Heart left ventricle (tissue), 16 donors: ENCODE measurements around the gene OTOP2. TPM values are rescaled to one million over a fixed set of nuclear protein-coding genes. Genes with fewer than 3 reads are reported as not detected.

Experiments
- ATAC-seq, 4 donors: fragments of 200-7000 bp; cut with Tn5 transposase; one replicate each; pipeline ENCODE4 v1.9.1; 2020 to 2022; ENCODE audit warnings: moderate library complexity in 4 of 4, mild to moderate bottlenecking in 3 of 4, moderate number of reproducible peaks in 1 of 4
- DNase-seq, 5 donors: peaks; one replicate each; pipeline ENCODE4 v3.0.0-alpha.2; 2020
- H3K27ac ChIP-seq, 12 donors: fragments of 200-600 bp; sonication (generic) in 4 of 12; one replicate each; pipeline versions ENCODE4 v1.5.0 to v1.8.0; 2016 to 2022; ENCODE audit warnings: mild to moderate bottlenecking in 2 of 12
- H3K27me3 ChIP-seq, 9 donors: fragments of 200-600 bp; sonication (generic) in 2 of 9; one replicate each; pipeline versions ENCODE4 v1.5.1 to v1.8.0; 2016 to 2022; ENCODE audit warnings: mild to moderate bottlenecking in 3 of 9
- H3K36me3 ChIP-seq, 9 donors: fragments of 200-600 bp; sonication (generic) in 2 of 9; one replicate each; pipeline versions ENCODE4 v1.5.0 to v1.8.0; 2018 to 2022; ENCODE audit warnings: mild to moderate bottlenecking in 2 of 9
- H3K4me1 ChIP-seq, 12 donors: fragments of 200-600 bp; sonication (generic) in 4 of 12; one replicate each; pipeline versions ENCODE4 v1.5.0 to v1.8.0; 2016 to 2022; ENCODE audit warnings: mild to moderate bottlenecking in 3 of 12
- H3K4me3 ChIP-seq, 12 donors: fragments of 200-600 bp; sonication (generic) in 4 of 12; one replicate each; pipeline versions ENCODE4 v1.5.0 to v1.8.0; 2017 to 2022; ENCODE audit warnings: mild to moderate bottlenecking in 9 of 12, moderate library complexity in 4 of 12
- H3K9me3 ChIP-seq, 12 donors: fragments of 200-600 bp; sonication (generic) in 4 of 12; one replicate each; pipeline versions ENCODE4 v1.5.0 to v1.8.0; 2016 to 2022; ENCODE audit warnings: mild to moderate bottlenecking in 1 of 12
- POLR2A ChIP-seq, 2 donors: fragments of 450-650 bp; IDR thresholded peaks; one replicate each; pipeline ENCODE4 v1.6.1; 2017; ENCODE audit warnings: antibody characterized with exemption in 2 of 2, mild to moderate bottlenecking in 2 of 2, moderate library complexity in 2 of 2
- WGBS, 4 donors: extraction: QIAGEN DNeasy Blood & Tissue Kit in 2 of 4; methylation state at CpG; one replicate each; pipeline versions ENCODE4 v1.1.5 to v1.1.7; 2013 to 2018; 5-methylcytosine and 5-hydroxymethylcytosine counted together
- intact Hi-C, 10 donors: fragments of 100-400 bp; cut with DNase I; formaldehyde crosslinking; loops; one replicate each; pipeline versions ENCODE4 v1.11.1 to v1.14.2; 2022
- long read RNA-seq, 3 donors: library from polyadenylated mRNA; unstranded; transcript quantifications; one replicate each; pipeline ENCODE4 v2.0.0, GENCODE V29; 2020 to 2021
- polyA plus RNA-seq, 2 donors: library from polyadenylated mRNA; stranded (reverse); fragments of 200-250 nt; gene quantifications; one replicate each; pipeline ENCODE4 v1.2.3, GENCODE V29; 2013
- total RNA-seq, 9 donors: library from RNA; depleted of rRNA in 2 of 9; stranded (reverse); fragments of >200 nt in 2 of 9; fragmentation: NEBNext Ultra II Directional in 3 of 9; extraction: Animal tissue kit (Norgen Biotek cat#: 25700) in 3 of 9; gene quantifications; one replicate each; pipeline versions ENCODE4 v1.1.0 to v1.2.4, GENCODE V29; 2016 to 2023
- TF ChIP-seq, protein P1 (sequence below), 12 donors: fragments of 200-600 bp; sonication (generic) in 4 of 12; IDR thresholded peaks; one replicate each; pipeline versions ENCODE4 v1.5.0 to v1.8.0; 2018 to 2022; ENCODE audit warnings: antibody characterized with exemption in 12 of 12, mild to moderate bottlenecking in 5 of 12
- donor health status: ischemic (EF 13 %, LVEDD 7.1; RV severe dilation, severe dysfunction).
- donor health status: healthy with polysubstance abuse.
- donor health status: DM: no; HTN: yes; CAD: no.
- donor health status: DM: no; HTN: no; CAD: no.
- donor health status: ischemic (EF 25% LVEDD 6.9; RV normal size, moderate dysfunction).
- donor health status: ischemic (EF 25% LVEDD 5.7; RV mildly dilated, moderate dysfunction).
- donor health status: healthy.
- donor health status: DM: yes; HTN: yes; CAD: no.
- donor health status: ischemic (EF 35%, LVEDD 5.7; RV mildly dilated, moderate dysfunction).
- donor health status: nonischemic (EF 11% LVEDD 7.7; RV severe dilation, severe dysfunction).
- donor health status: DM: yes; HTN: yes; CAD: no.
- donor health status: PGD.
- donor health status: ischemic (EF 29% LVEDD 5.4; RV normal size, mild dysfunction).
- donor health status: nonischemic (EF 23%, LVEDD 6.1; RV moderate dilation, normal function).

The OTOP2 gene, protein sequence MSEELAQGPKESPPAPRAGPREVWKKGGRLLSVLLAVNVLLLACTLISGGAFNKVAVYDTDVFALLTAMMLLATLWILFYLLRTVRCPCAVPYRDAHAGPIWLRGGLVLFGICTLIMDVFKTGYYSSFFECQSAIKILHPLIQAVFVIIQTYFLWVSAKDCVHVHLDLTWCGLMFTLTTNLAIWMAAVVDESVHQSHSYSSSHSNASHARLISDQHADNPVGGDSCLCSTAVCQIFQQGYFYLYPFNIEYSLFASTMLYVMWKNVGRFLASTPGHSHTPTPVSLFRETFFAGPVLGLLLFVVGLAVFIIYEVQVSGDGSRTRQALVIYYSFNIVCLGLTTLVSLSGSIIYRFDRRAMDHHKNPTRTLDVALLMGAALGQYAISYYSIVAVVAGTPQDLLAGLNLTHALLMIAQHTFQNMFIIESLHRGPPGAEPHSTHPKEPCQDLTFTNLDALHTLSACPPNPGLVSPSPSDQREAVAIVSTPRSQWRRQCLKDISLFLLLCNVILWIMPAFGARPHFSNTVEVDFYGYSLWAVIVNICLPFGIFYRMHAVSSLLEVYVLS
- not detected for total RNA-seq
- not detected for polyA plus RNA-seq
- long read RNA-seq, donor 1 = 0 reads
- long read RNA-seq, donor 2 = 0 reads
- long read RNA-seq, donor 3 = 0 reads

GRCh38 chr17:74924250-74924948 is at the start of gene OTOP2:
Gene OTOP2, plus strand, starts transcription at chr17:74924273. Its CDS starts 360 bp downstream, at chr17:74924633.
- WGBS, 4 donors = 3 to 5% (median 4%) methylated on average over 51 to 54 of the region's 54 CpGs
- no peak within 1 kb of the TSS for H3K27ac ChIP-seq
- H3K9me3 ChIP-seq = no peaks in the 10 kb centered on the region
- H3K27me3 ChIP-seq = peaks cover 30 to 88% (median 72%) of the 10 kb centered on the region in 9 donors
- DNase-seq (peak in 4 of 5 donors; percentile 43 to 77 (median 52)), ATAC-seq (peak in 3 of 4 donors; percentile 11 to 18 (median 17))
- H3K4me3 ChIP-seq = peak within 1 kb of the TSS in 11 of 12 donors; percentile 3 to 45 (median 31)
- no peak for TF ChIP-seq POLR2A (IDR thresholded peaks at IDR 0.05)
- TF ChIP-seq, protein P1, sequence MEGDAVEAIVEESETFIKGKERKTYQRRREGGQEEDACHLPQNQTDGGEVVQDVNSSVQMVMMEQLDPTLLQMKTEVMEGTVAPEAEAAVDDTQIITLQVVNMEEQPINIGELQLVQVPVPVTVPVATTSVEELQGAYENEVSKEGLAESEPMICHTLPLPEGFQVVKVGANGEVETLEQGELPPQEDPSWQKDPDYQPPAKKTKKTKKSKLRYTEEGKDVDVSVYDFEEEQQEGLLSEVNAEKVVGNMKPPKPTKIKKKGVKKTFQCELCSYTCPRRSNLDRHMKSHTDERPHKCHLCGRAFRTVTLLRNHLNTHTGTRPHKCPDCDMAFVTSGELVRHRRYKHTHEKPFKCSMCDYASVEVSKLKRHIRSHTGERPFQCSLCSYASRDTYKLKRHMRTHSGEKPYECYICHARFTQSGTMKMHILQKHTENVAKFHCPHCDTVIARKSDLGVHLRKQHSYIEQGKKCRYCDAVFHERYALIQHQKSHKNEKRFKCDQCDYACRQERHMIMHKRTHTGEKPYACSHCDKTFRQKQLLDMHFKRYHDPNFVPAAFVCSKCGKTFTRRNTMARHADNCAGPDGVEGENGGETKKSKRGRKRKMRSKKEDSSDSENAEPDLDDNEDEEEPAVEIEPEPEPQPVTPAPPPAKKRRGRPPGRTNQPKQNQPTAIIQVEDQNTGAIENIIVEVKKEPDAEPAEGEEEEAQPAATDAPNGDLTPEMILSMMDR (IDR thresholded peaks at IDR 0.05) = no peak
- intact Hi-C loops = loop anchor here in 1 of 10 donors (2.0 kb wide), 1 partner anchor 32 kb away; no protein-coding TSS in a partner anchor
- H3K36me3 ChIP-seq = no peaks in the 10 kb centered on the region
- peaks cover 0 to 29% (median 17%) of the 10 kb centered on the region in 12 donors for H3K4me1 ChIP-seq

DNA sequence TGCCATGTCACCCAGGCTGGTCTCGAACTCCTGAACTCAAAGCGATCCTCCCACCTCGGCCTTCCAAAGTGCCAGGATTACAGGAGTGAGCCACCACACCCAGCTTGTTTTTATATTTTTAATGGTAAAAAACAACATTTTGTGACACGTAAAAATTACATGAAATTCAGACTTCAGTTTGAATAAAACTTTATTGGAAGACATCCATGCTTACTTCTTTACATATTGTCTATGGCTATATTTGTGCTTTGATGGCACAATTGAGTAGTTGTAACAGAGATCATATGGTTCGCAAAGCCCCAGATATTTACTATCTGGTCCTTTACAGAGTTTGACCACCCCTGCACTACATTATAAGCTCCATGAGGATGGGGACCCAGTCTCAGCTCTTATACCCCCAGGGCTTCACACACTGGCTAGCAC is 49.4 kb upstream of the OTOP2 start:
- TF ChIP-seq, protein P1 (IDR thresholded peaks at IDR 0.05) = no peak
- no peak for TF ChIP-seq POLR2A (IDR thresholded peaks at IDR 0.05)
- H3K27me3 ChIP-seq = no peaks in the 10 kb centered on the region
- no peaks in the 10 kb centered on the region for H3K36me3 ChIP-seq
- H3K4me3 ChIP-seq = no peak overlapping the region
- intact Hi-C loops = no loop called here
- H3K9me3 ChIP-seq = no peaks in the 10 kb centered on the region
- DNase-seq (no peak), ATAC-seq (no peak)
- H3K4me1 ChIP-seq = peaks cover 3 to 42% (median 19%) of the 10 kb centered on the region in 12 donors
- H3K27ac ChIP-seq = no peak overlapping the region
- WGBS, 4 donors = 96 to 97% (median 97%) methylated on average over 5 of the region's 5 CpGs

DNA sequence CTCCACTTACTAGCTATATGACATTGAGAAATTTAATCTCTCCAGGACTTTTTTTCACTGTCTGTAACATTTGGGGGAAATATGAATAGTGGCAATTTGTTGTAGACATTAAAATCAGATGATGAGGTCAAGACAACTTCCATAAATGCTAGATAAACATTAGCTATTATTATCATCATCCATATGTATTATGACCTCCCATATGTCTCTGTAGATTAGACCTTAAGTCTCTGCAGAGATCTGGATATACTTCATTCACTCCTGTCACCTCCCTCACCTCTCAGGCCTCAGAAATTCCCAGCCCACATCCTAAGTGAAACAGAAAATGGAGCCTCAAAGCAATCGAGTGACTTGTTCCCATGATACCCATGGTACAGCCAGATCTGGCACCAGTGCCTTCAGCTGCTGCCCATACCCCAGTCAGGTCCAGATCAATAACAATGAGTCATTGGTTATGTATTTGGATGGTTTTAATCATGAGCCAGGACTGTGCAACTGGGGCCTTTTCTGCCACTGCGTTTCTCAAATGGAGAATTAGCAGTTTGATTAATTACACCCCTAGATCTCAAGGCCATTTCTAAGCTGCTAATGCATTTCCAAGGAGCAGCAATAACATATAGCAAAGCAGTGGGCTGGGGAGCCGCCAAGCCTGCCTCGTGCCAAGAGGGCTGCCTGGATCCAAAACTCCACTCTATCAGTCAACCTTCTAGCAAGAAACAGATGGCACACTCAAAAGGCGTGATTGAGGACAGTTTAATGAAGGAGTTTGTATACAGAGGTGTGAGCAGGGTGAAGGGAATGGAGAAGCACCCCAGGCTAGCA is 48.7 kb upstream of the OTOP2 start:
- H3K4me3 ChIP-seq = no peak overlapping the region
- peaks cover 3 to 42% (median 19%) of the 10 kb centered on the region in 12 donors for H3K4me1 ChIP-seq
- H3K9me3 ChIP-seq = no peaks in the 10 kb centered on the region
- ATAC-seq = no peak
- H3K27me3 ChIP-seq = no peaks in the 10 kb centered on the region
- WGBS, 4 donors = 72 to 86% (median 75%) methylated on average over 5 of the region's 5 CpGs
- intact Hi-C loops = no loop called here
- H3K36me3 ChIP-seq = no peaks in the 10 kb centered on the region
- DNase-seq = no peak
- TF ChIP-seq, protein P1 (IDR thresholded peaks at IDR 0.05) = no peak
- TF ChIP-seq POLR2A (IDR thresholded peaks at IDR 0.05) = no peak
- H3K27ac ChIP-seq = no peak overlapping the region
